HEK293 (cell line): ENCODE measurements around the gene PAIP1.

ENCODE experiments used
- BCL6B ChIP-seq: fragments of 450-650 bp; formaldehyde crosslinking; IDR thresholded peaks from 2 replicates; pipeline ENCODE4 v1.5.1; 2017; ENCODE audit warnings: missing biosample characterization, missing genetic modification characterization
- KLF17 ChIP-seq: fragments of 450-650 bp; formaldehyde crosslinking; IDR thresholded peaks from 2 replicates; pipeline ENCODE4 v1.5.1; 2016; ENCODE audit warnings: missing biosample characterization, missing genetic modification characterization
- KLF9 ChIP-seq: fragments of 450-650 bp; formaldehyde crosslinking; IDR thresholded peaks from 2 replicates; pipeline ENCODE4 v1.5.1; 2016; ENCODE audit warnings: missing biosample characterization, missing genetic modification characterization, low read depth
- OVOL3 ChIP-seq: fragments of 450-650 bp; formaldehyde crosslinking; IDR thresholded peaks from 2 replicates; pipeline ENCODE4 v1.5.1; 2016; ENCODE audit warnings: missing biosample characterization, missing genetic modification characterization
- PRDM2 ChIP-seq: fragments of 450-650 bp; formaldehyde crosslinking; IDR thresholded peaks from 2 replicates; pipeline ENCODE4 v1.5.1; 2016; ENCODE audit warnings: missing biosample characterization, missing genetic modification characterization, borderline replicate concordance
- SALL2 ChIP-seq: fragments of 450-650 bp; formaldehyde crosslinking; IDR thresholded peaks from 2 replicates; pipeline ENCODE4 v1.5.0; 2017; ENCODE audit warnings: missing biosample characterization, mild to moderate bottlenecking, missing genetic modification characterization, borderline replicate concordance
- ZBTB26 ChIP-seq: fragments of 450-650 bp; formaldehyde crosslinking; optimal IDR thresholded peaks from 2 replicates; pipeline ENCODE3; 2016; ENCODE audit warnings: missing biosample characterization, mild to moderate bottlenecking, missing genetic modification characterization
- ZBTB6 ChIP-seq: fragments of 450-650 bp; formaldehyde crosslinking; IDR thresholded peaks from 2 replicates; pipeline ENCODE4 v1.5.1; 2017; ENCODE audit warnings: missing biosample characterization, missing genetic modification characterization
- ZNF202 ChIP-seq: fragments of 450-650 bp; formaldehyde crosslinking; IDR thresholded peaks from 2 replicates; pipeline ENCODE4 v1.5.1; 2016; ENCODE audit warnings: missing biosample characterization, missing genetic modification characterization, borderline replicate concordance
- ZNF214 ChIP-seq: fragments of 450-650 bp; formaldehyde crosslinking; IDR thresholded peaks from 2 replicates; pipeline ENCODE4 v1.5.1; 2017; ENCODE audit warnings: missing biosample characterization, mild to moderate bottlenecking, missing genetic modification characterization, borderline replicate concordance
- ZNF292 ChIP-seq: fragments of 450-650 bp; formaldehyde crosslinking; IDR thresholded peaks from 2 replicates; pipeline ENCODE4 v1.5.1; 2016; ENCODE audit warnings: low read depth, missing biosample characterization, missing genetic modification characterization, borderline replicate concordance
- ZNF398 ChIP-seq: fragments of 450-650 bp; formaldehyde crosslinking; IDR thresholded peaks from 2 replicates; pipeline ENCODE4 v1.5.1; 2017; ENCODE audit warnings: missing biosample characterization, missing genetic modification characterization
- ZNF488 ChIP-seq: fragments of 450-650 bp; formaldehyde crosslinking; IDR thresholded peaks from 2 replicates; pipeline ENCODE4 v1.5.1; 2016; ENCODE audit warnings: missing biosample characterization, missing genetic modification characterization
- ZNF518A ChIP-seq: fragments of 450-650 bp; formaldehyde crosslinking; conservative IDR thresholded peaks from 2 replicates; pipeline ENCODE4 v1.5.1; 2016; ENCODE audit warnings: low read depth, missing biosample characterization, missing genetic modification characterization
- ZNF610 ChIP-seq: fragments of 450-650 bp; formaldehyde crosslinking; IDR thresholded peaks from 2 replicates; pipeline ENCODE4 v1.5.1; 2016; ENCODE audit warnings: missing biosample characterization, missing genetic modification characterization, borderline replicate concordance
- ZNF624 ChIP-seq: fragments of 450-650 bp; formaldehyde crosslinking; IDR thresholded peaks from 2 replicates; pipeline ENCODE4 v1.5.1; 2017; ENCODE audit warnings: missing biosample characterization, missing genetic modification characterization
- ZNF664 ChIP-seq: fragments of 450-650 bp; formaldehyde crosslinking; IDR thresholded peaks from 2 replicates; pipeline ENCODE4 v1.5.1; 2016; ENCODE audit warnings: missing biosample characterization, missing genetic modification characterization
- ZNF76 ChIP-seq: fragments of 450-650 bp; formaldehyde crosslinking; IDR thresholded peaks from 2 replicates; pipeline ENCODE4; 2016; ENCODE audit warnings: low read depth, missing biosample characterization, missing genetic modification characterization, borderline replicate concordance

The PAIP1 gene

GRCh38 chr5:43483298-43484105 is 73.4 kb downstream of the PAIP1 start, which contains the start of gene TMEM267 (continued):
- TF ChIP-seq ZNF518A (tag by site-specific recombination) (peak; percentile 50), ZBTB26 (tag by site-specific recombination) (peak; percentile 86), ZNF488 (tag by site-specific recombination) (no peak), BCL6B (tag by site-specific recombination) (no peak), ZNF664 (tag by site-specific recombination) (no peak), KLF9 (peak; percentile 71), ZBTB6 (tag by site-specific recombination) (peak; percentile 65; the same call in 1 of the 2 replicates), ZNF610 (tag by site-specific recombination) (peak; percentile 11), ZNF76 (tag by site-specific recombination) (peak; percentile 95), ZNF398 (tag by site-specific recombination) (peak; percentile 85), KLF17 (peak; percentile 18; the same call in 1 of the 2 replicates), ZNF292 (no peak), OVOL3 (tag by site-specific recombination) (no peak), SALL2 (tag by site-specific recombination) (no peak), ZNF624 (tag by site-specific recombination) (no peak), ZNF214 (tag by site-specific recombination) (no peak), PRDM2 (tag by site-specific recombination) (no peak), ZNF202 (no peak)
